ENCODE measurements around the gene AXIN2. TPM values are rescaled to one million over a fixed set of nuclear protein-coding genes. Genes with fewer than 3 reads are reported as not detected.

The AXIN2 gene
- total and polyA plus RNA-seq, 2 donors from 2014 or later: 1.2 to 14.0 TPM

DNA sequence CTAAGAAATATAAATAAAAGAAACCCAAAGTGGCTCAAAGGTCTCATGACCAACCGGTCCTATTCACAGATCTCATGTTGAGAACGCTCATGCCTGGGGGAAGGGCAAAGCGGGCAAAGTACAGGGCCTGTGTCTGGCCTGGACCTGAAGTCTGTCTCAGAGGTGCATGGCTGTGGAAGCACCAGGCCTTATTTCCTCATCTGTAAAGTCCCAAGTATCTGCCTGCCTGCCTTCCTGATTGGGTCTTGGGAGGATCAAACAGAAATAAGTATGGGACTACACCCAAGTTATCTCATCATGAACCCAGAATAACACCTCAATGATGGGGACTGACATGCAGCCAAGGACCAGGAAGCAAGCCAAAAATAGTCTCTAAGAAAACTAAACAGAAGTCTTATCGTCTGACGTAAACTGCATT lies 14.2 kb downstream of the AXIN2 start:
- Histone ChIP-seq H3K9me3 (ENCODE audit: control insufficient read depth in 2 of 3, insufficient read depth in 1 of 3, low read length in 3 of 3) (no peaks in the 10 kb centered on the region), H3K27me3 (ENCODE audit: control insufficient read depth, insufficient read depth, low read length) (no peaks in the 10 kb centered on the region), H3K4me3 (ENCODE audit: low read length in 3 of 3) (no peak overlapping the region), H3K36me3 (ENCODE audit: control insufficient read depth in 2 of 3, insufficient read depth in 3 of 3, low read length in 3 of 3) (peaks cover 0 to 13% (median 2%) of the 10 kb centered on the region in 3 donors), H3K4me1 (ENCODE audit: control insufficient read depth in 2 of 3, insufficient read depth in 2 of 3, low read depth in 1 of 3, low read length in 3 of 3) (peaks cover 0 to 7% (median 4%) of the 10 kb centered on the region in 3 donors), H3K27ac (ENCODE audit: low read depth in 2 of 2, low read length in 2 of 2) (no peak overlapping the region), H3K9ac (ENCODE audit: low read length in 3 of 3) (no peak overlapping the region)
- TF ChIP-seq, protein P1, sequence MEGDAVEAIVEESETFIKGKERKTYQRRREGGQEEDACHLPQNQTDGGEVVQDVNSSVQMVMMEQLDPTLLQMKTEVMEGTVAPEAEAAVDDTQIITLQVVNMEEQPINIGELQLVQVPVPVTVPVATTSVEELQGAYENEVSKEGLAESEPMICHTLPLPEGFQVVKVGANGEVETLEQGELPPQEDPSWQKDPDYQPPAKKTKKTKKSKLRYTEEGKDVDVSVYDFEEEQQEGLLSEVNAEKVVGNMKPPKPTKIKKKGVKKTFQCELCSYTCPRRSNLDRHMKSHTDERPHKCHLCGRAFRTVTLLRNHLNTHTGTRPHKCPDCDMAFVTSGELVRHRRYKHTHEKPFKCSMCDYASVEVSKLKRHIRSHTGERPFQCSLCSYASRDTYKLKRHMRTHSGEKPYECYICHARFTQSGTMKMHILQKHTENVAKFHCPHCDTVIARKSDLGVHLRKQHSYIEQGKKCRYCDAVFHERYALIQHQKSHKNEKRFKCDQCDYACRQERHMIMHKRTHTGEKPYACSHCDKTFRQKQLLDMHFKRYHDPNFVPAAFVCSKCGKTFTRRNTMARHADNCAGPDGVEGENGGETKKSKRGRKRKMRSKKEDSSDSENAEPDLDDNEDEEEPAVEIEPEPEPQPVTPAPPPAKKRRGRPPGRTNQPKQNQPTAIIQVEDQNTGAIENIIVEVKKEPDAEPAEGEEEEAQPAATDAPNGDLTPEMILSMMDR (IDR thresholded peaks at IDR 0.05; ENCODE audit: borderline replicate concordance, extremely low read depth, insufficient read depth): no peak
- FAIRE-seq (no peak), DNase-seq (peak in 1 of 5 donors; percentile 44)
- intact Hi-C loops (cut with DNase I): no loop called here

DNA sequence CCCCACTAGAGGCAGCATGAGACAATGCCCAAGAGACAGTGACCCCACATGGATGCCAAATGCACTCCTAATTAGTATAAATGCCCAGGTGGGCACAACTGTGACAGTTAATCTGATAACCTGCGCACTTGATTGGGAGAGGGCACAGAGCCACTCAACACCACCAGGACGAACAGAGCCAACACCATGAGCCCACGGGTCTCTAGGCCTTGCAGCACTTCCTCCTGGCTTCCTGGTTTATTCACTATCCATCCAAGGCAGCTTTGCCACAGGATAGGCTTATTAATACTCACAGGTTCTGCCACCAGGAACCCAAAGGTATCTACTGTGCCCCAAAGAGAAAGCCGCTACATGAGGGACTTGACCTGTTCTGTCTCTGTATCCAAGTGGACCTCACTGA lies 14.9 kb downstream of the AXIN2 start:
- Histone ChIP-seq H3K36me3 (ENCODE audit: control insufficient read depth in 2 of 3, insufficient read depth in 3 of 3, low read length in 3 of 3) (peaks cover 0 to 13% (median 2%) of the 10 kb centered on the region in 3 donors), H3K9me3 (ENCODE audit: control insufficient read depth in 2 of 3, insufficient read depth in 1 of 3, low read length in 3 of 3) (no peaks in the 10 kb centered on the region), H3K27ac (ENCODE audit: low read depth in 2 of 2, low read length in 2 of 2) (peak overlapping the region; percentile 52 to 64), H3K27me3 (ENCODE audit: control insufficient read depth, insufficient read depth, low read length) (no peaks in the 10 kb centered on the region), H3K4me3 (ENCODE audit: low read length in 3 of 3) (no peak overlapping the region), H3K9ac (ENCODE audit: low read length in 3 of 3) (peak overlapping the region in 1 of 3 donors; percentile 12), H3K4me1 (ENCODE audit: control insufficient read depth in 2 of 3, insufficient read depth in 2 of 3, low read depth in 1 of 3, low read length in 3 of 3) (peaks cover 0 to 7% (median 4%) of the 10 kb centered on the region in 3 donors)
- FAIRE-seq (no peak), DNase-seq (no peak)
- TF ChIP-seq, protein P1 (IDR thresholded peaks at IDR 0.05; ENCODE audit: borderline replicate concordance, extremely low read depth, insufficient read depth): no peak
- intact Hi-C loops (cut with DNase I): no loop called here

- Histone ChIP-seq H3K27me3 (ENCODE audit: control insufficient read depth, insufficient read depth, low read length) (no peaks in the 10 kb centered on the region), H3K27ac (ENCODE audit: low read depth in 2 of 2, low read length in 2 of 2) (no peak overlapping the region), H3K9me3 (ENCODE audit: control insufficient read depth in 2 of 3, insufficient read depth in 1 of 3, low read length in 3 of 3) (no peaks in the 10 kb centered on the region), H3K9ac (ENCODE audit: low read length in 3 of 3) (no peak overlapping the region), H3K36me3 (ENCODE audit: control insufficient read depth in 2 of 3, insufficient read depth in 3 of 3, low read length in 3 of 3) (peaks cover 0 to 13% (median 2%) of the 10 kb centered on the region in 3 donors), H3K4me1 (ENCODE audit: control insufficient read depth in 2 of 3, insufficient read depth in 2 of 3, low read depth in 1 of 3, low read length in 3 of 3) (peaks cover 0 to 7% (median 4%) of the 10 kb centered on the region in 3 donors), H3K4me3 (ENCODE audit: low read length in 3 of 3) (no peak overlapping the region)
- TF ChIP-seq, protein P1 (IDR thresholded peaks at IDR 0.05; ENCODE audit: borderline replicate concordance, extremely low read depth, insufficient read depth): no peak
- intact Hi-C loops (cut with DNase I): no loop called here
- peak in 1 of 5 donors; percentile 29 for DNase-seq
- no peak for FAIRE-seq
Observed at GRCh38 chr17:65545705-65546523, 15.5 kb downstream of the AXIN2 start.
